Endothelial cell of umbilical vein (primary cell): ENCODE results near the gene PTTG1. TPM values are rescaled to one million over a fixed set of nuclear protein-coding genes. Genes with fewer than 3 reads are reported as not detected.

Source experiments
- BruUV-seq: library from RNA; stranded (reverse); fragments of 400-500 nt; replicated peaks from 2 replicates; lab custom pipeline; 2021; lab: Mats Ljungman, UMichigan
- CTCF ChIA-PET: fragments of 300-600, 350-600 bp; sonication (Branson Sonifier 250); formaldehyde crosslinking; loops from one replicate; lab custom pipeline; 2021; ENCODE audit warnings: antibody characterized with exemption, inconsistent platforms; lab: Charles Lee
- POLR2A ChIA-PET: fragments of 300-600, 350-600 bp; sonication (Branson Sonifier 250); formaldehyde crosslinking; loops from one replicate; lab custom pipeline; 2021; ENCODE audit warnings: antibody characterized with exemption, inconsistent platforms; lab: Charles Lee
- DNase-seq: peaks from one replicate; pipeline ENCODE4 v3.0.0-alpha.2; 2011; ENCODE audit warnings: low read depth, low spot score
- FAIRE-seq: peaks from 2 replicates; lab custom pipeline; 2011; peaks lifted over from hg19 to GRCh38; lab: Jason Lieb, UNC
- H2AFZ ChIP-seq: 2 replicates; pipeline ENCODE4 v1.6.0; 2012; ENCODE audit warnings: low read depth, low read length, control low read depth, inconsistent platforms
- H3K27ac ChIP-seq: 2 replicates; pipeline ENCODE4 v1.5.1; 2011; ENCODE audit warnings: low read depth, mild to moderate bottlenecking, control low read depth, low read length, moderate library complexity; ENCODE audit not compliant: insufficient read depth
- H3K27me3 ChIP-seq, 2 experiments: 2 replicates each; pipeline versions ENCODE4 v1.6.0 to v1.6.1; 2011; ENCODE audit warnings: low read length in 2 of 2, mixed read lengths in 1 of 2; ENCODE audit not compliant: control insufficient read depth in 2 of 2, insufficient read depth in 2 of 2
- H3K36me3 ChIP-seq, 2 experiments: 2 replicates in 1 of 2; 3 replicates in 1 of 2; pipeline ENCODE4 v1.5.1; 2011; ENCODE audit warnings: low read length in 2 of 2, mild to moderate bottlenecking in 1 of 2, moderate library complexity in 1 of 2; ENCODE audit not compliant: control insufficient read depth in 2 of 2, insufficient read depth in 2 of 2; ENCODE audit errors: extremely low read depth in 1 of 2
- H3K4me1 ChIP-seq: 3 replicates; pipeline ENCODE4 v1.5.1; 2011; ENCODE audit warnings: mild to moderate bottlenecking, low read length; ENCODE audit not compliant: control insufficient read depth, insufficient read depth; ENCODE audit errors: extremely low read depth
- H3K4me2 ChIP-seq: 2 replicates; pipeline ENCODE4 v1.6.1; 2011; ENCODE audit warnings: low read length, control low read depth, mixed read lengths; ENCODE audit not compliant: insufficient read depth
- H3K4me3 ChIP-seq, 3 experiments: fragments of 200-600 bp in 1 of 3; sonication (generic), shearing (Covaris generic) in 1 of 3; replicated peaks in 1 of 3; 2 replicates each; pipeline ENCODE4 v1.5.1; 2011 to 2016; ENCODE audit warnings: control low read depth in 3 of 3, low read length in 3 of 3, mild to moderate bottlenecking in 2 of 3, inconsistent platforms in 1 of 3, low read depth in 1 of 3, moderate library complexity in 1 of 3; ENCODE audit not compliant: insufficient read depth in 1 of 3
- H3K79me2 ChIP-seq: 2 replicates; pipeline ENCODE4 v1.6.0; 2012; ENCODE audit warnings: low read length, inconsistent platforms; ENCODE audit not compliant: control insufficient read depth, insufficient read depth
- H3K9ac ChIP-seq: replicated peaks from 2 replicates; pipeline ENCODE3; 2011; ENCODE audit warnings: low read length, control low read depth; ENCODE audit not compliant: insufficient read depth; ENCODE audit errors: extremely low read depth
- H3K9me1 ChIP-seq: replicated peaks from 3 replicates; pipeline ENCODE4 v1.6.0; 2011; ENCODE audit warnings: mild to moderate bottlenecking, low read length; ENCODE audit not compliant: control insufficient read depth, insufficient read depth; ENCODE audit errors: extremely low read depth
- H3K9me3 ChIP-seq: replicated peaks from 2 replicates; pipeline ENCODE4 v1.5.1; 2012; ENCODE audit warnings: low read length, inconsistent platforms; ENCODE audit not compliant: control insufficient read depth, insufficient read depth
- H4K20me1 ChIP-seq: replicated peaks from 2 replicates; pipeline ENCODE3; 2011; ENCODE audit warnings: mild to moderate bottlenecking, low read length; ENCODE audit not compliant: control insufficient read depth, insufficient read depth; ENCODE audit errors: extremely low read depth
- EZH2 ChIP-seq: IDR thresholded peaks from 2 replicates; pipeline ENCODE4 v1.6.1; 2012; ENCODE audit warnings: borderline replicate concordance, low read depth, mild to moderate bottlenecking, moderate library complexity, low read length, inconsistent platforms; ENCODE audit not compliant: severe bottlenecking
- FOS ChIP-seq: IDR thresholded peaks from 2 replicates; pipeline ENCODE4 v1.6.1; 2011; ENCODE audit warnings: mild to moderate bottlenecking, low read length, moderate library complexity, borderline replicate concordance; ENCODE audit not compliant: insufficient read depth
- GATA2 ChIP-seq: IDR thresholded peaks from 2 replicates; pipeline ENCODE4 v1.7.0; 2011; ENCODE audit warnings: low read depth, mild to moderate bottlenecking, moderate library complexity, mixed read lengths, low read length; ENCODE audit not compliant: insufficient read length, insufficient read depth
- POLR2A ChIP-seq: IDR thresholded peaks from 2 replicates; pipeline ENCODE4 v1.6.1; 2012; ENCODE audit warnings: low read depth, mild to moderate bottlenecking, control low read depth, low read length
- POLR2AphosphoS5 ChIP-seq: IDR thresholded peaks from 2 replicates; pipeline ENCODE4 v1.6.1; 2012; ENCODE audit warnings: low read depth, mild to moderate bottlenecking, control low read depth, low read length, moderate library complexity; ENCODE audit not compliant: insufficient read depth
- dilution Hi-C: fragments of 300-500 bp; cut with MboI; formaldehyde crosslinking; loops from one replicate; pipeline ENCODE4 v1.15.0; 2019; ENCODE audit warnings: low sequenced_read_pairs; ENCODE audit not compliant: extremely low pct_ligation_motif_present
- intact Hi-C: fragments of 100-400 bp; cut with micrococcal nuclease; formaldehyde crosslinking; loops from one replicate; pipeline ENCODE4 v1.10.0; 2022
- polyA plus RNA-seq, 4 experiments: library from polyadenylated mRNA; depleted of rRNA in 3 of 4; stranded (reverse) in 3 of 4; unstranded in 1 of 4; fragments of >200 nt; gene quantifications; 2 replicates each; pipeline versions ENCODE4 v1.2.1 to v1.2.3, GENCODE V29; 2011 to 2012; ENCODE audit warnings: missing spikeins in 1 of 4
- total RNA-seq: library from RNA; stranded (reverse); gene quantifications from 2 replicates; pipeline ENCODE4 v1.2.3, GENCODE V29; 2021
- TF ChIP-seq, protein P1 (sequence below): IDR thresholded peaks from 2 replicates; pipeline ENCODE4 v1.6.1; 2011; ENCODE audit not compliant: insufficient read depth, insufficient read length
- TF ChIP-seq, protein P2 (sequence below), 2 donors: IDR thresholded peaks; 1 replicate in 1 of 2; 2 replicates in 1 of 2; pipeline ENCODE4 v1.5.1; 2011; ENCODE audit warnings: low read length in 2 of 2, mild to moderate bottlenecking in 2 of 2, moderate library complexity in 2 of 2, control low read depth in 1 of 2, inconsistent platforms in 1 of 2, low read depth in 1 of 2; ENCODE audit not compliant: insufficient read depth in 1 of 2; ENCODE audit errors: extremely low read depth in 1 of 2

The PTTG1 gene
- total and polyA plus RNA-seq, 2 donors (not counting 3 experiments of a cell fraction or from before 2014, with no cell fraction given), result 140 to 157 TPM

DNA sequence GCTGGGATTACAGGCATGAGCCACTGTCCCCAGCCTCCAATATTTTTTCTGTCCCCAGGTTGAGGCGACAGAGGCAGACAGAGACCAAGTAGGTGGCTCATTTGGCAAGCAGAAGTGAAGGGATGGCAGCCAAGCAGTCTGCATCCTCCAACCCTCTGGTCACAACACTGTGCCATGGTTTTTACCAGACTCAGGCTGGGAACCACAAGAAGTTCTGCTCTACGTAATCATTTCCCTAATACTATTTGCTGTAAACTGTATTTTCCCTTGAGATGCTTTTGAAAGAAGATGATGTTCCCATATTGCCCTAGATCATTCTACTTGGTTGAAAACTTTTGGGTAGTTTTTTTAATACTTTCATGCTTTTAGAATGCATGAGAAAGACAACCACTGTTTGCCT is 40.5 kb downstream of the PTTG1 start:
- TF ChIP-seq POLR2AphosphoS5, result no peak
- TF ChIP-seq GATA2, result no peak
- POLR2A ChIA-PET, result no interaction called here
- DNase-seq, result no peak
- Histone ChIP-seq H3K9me1 (no peaks in the 10 kb centered on the region), H3K36me3 (no peaks in the 10 kb centered on the region), H3K4me1 (peaks cover 27% of the 10 kb centered on the region), H3K27me3 (no peaks in the 10 kb centered on the region), H3K9me3 (no peaks in the 10 kb centered on the region), H3K9ac (no peak overlapping the region), H4K20me1 (no peaks in the 10 kb centered on the region), H3K79me2 (no peaks in the 10 kb centered on the region), H3K27ac (no peak overlapping the region), H2AFZ (no peak overlapping the region), H3K4me3 (no peak overlapping the region), H3K4me2 (no peak overlapping the region)
- BruUV-seq, result no TSS peak
- no peak for FAIRE-seq
- dilution Hi-C loops, result no loop called here
- intact Hi-C loops, result no loop called here
- CTCF ChIA-PET, result interaction anchor here (4.8 kb wide), 1 partner anchor 23 kb away, joined by 113 read pairs; no protein-coding TSS in a partner anchor

DNA sequence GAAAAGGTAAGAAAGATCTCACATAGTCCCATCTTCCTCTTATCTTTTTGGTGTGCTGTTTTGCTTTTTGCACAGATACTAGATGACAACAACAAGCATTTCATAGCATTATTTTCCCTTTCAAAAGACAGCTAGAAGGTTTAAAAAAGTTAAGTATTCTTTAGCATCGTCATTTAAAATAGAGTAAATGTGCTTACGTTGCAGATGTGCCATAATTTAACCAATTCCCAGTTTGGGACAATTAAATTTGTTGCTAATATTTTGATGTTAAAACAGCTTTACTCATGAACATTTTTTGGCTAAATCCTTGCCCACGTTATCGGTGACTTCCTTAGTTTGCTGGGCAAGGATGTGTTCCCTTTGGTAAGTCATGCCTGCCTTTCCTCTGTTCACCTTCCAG is 41.6 kb downstream of the PTTG1 start:
- H3K4me1 ChIP-seq, result peaks cover 36% of the 10 kb centered on the region
- H3K4me2 ChIP-seq, result peak overlapping the region; percentile 44
- no peaks in the 10 kb centered on the region for H3K9me3 ChIP-seq
- H4K20me1 ChIP-seq, result no peaks in the 10 kb centered on the region
- no peaks in the 10 kb centered on the region for H3K27me3 ChIP-seq
- POLR2A ChIA-PET, result interaction anchor here (1.1 kb wide), 1 partner anchor 44 kb away, joined by 3 read pairs; the partner anchor contains the start of gene SLU7
- no peak for DNase-seq
- no peaks in the 10 kb centered on the region for H3K9me1 ChIP-seq
- BruUV-seq, result no TSS peak
- no peak overlapping the region for H3K4me3 ChIP-seq
- no peak overlapping the region for H2AFZ ChIP-seq
- intact Hi-C loops, result loop anchor here (1.0 kb wide), 1 partner anchor 13 kb away; no protein-coding TSS in a partner anchor
- H3K79me2 ChIP-seq, result no peaks in the 10 kb centered on the region
- H3K9ac ChIP-seq, result no peak overlapping the region
- no peaks in the 10 kb centered on the region for H3K36me3 ChIP-seq
- TF ChIP-seq POLR2A (no peak), FOS (no peak), EZH2 (no peak)
- TF ChIP-seq, protein P1, sequence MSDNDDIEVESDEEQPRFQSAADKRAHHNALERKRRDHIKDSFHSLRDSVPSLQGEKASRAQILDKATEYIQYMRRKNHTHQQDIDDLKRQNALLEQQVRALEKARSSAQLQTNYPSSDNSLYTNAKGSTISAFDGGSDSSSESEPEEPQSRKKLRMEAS, result no peak
- TF ChIP-seq, protein P2, sequence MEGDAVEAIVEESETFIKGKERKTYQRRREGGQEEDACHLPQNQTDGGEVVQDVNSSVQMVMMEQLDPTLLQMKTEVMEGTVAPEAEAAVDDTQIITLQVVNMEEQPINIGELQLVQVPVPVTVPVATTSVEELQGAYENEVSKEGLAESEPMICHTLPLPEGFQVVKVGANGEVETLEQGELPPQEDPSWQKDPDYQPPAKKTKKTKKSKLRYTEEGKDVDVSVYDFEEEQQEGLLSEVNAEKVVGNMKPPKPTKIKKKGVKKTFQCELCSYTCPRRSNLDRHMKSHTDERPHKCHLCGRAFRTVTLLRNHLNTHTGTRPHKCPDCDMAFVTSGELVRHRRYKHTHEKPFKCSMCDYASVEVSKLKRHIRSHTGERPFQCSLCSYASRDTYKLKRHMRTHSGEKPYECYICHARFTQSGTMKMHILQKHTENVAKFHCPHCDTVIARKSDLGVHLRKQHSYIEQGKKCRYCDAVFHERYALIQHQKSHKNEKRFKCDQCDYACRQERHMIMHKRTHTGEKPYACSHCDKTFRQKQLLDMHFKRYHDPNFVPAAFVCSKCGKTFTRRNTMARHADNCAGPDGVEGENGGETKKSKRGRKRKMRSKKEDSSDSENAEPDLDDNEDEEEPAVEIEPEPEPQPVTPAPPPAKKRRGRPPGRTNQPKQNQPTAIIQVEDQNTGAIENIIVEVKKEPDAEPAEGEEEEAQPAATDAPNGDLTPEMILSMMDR (IDR thresholded peaks at IDR 0.05; ENCODE audit: extremely low read depth in 1 of 2, insufficient read depth in 1 of 2, low read depth in 1 of 2, low read length in 2 of 2), result no peak
- CTCF ChIA-PET, result interaction anchor here (0.8 to 3.1 kb wide), 4 partner anchors 12 to 44 kb away, joined by 3 to 21 read pairs (median 4); no protein-coding TSS in a partner anchor
- no peak for FAIRE-seq
- dilution Hi-C loops, result no loop called here
- H3K27ac ChIP-seq, result peak overlapping the region; percentile 56
